NCI-H2107 treated with DMSO at 0.1 percent for 48 hours (cell line): Measurements from ENCODE around the gene CLSTN1.
"Not testable (repeated sequence)": the region's sequence is repeated elsewhere in the genome, so short reads cannot be mapped to it uniquely, and the experiment has no call there.

Source experiments
- DNase-seq: peaks from one replicate; lab custom pipeline; 2025; ENCODE audit not compliant: unreplicated experiment; lab: John Stamatoyannopoulos, UW

Gene CLSTN1

GRCh38 chr1:9766759-9767442 is 56.9 kb downstream of the CLSTN1 start:
- DNase-seq, result no peak

- no peak for DNase-seq
These were observed 59.2 kb downstream of the CLSTN1 start for GRCh38 chr1:9764550-9764949.

GRCh38 chr1:9763914-9764313 is 59.9 kb downstream of the CLSTN1 start:
- DNase-seq, result no peak

- DNase-seq, result not testable (repeated sequence)
These were observed 61.3 kb downstream of the CLSTN1 start for GRCh38 chr1:9762446-9762845.

- DNase-seq, result no peak
These were observed 61.9 kb downstream of the CLSTN1 start for GRCh38 chr1:9761855-9762254.

- no peak for DNase-seq
These were observed 62.9 kb downstream of the CLSTN1 start for GRCh38 chr1:9760824-9761223.

GRCh38 chr1:9759939-9760338 is 63.8 kb downstream of the CLSTN1 start:
- DNase-seq, result no peak

GRCh38 chr1:9758559-9759121 is 65.1 kb downstream of the CLSTN1 start:
- no peak for DNase-seq

- no peak for DNase-seq
These were observed 68.2 kb downstream of the CLSTN1 start for GRCh38 chr1:9755441-9755995.

GRCh38 chr1:9753121-9753531 is 70.6 kb downstream of the CLSTN1 start:
- no peak for DNase-seq

- no peak for DNase-seq
These were observed 71.8 kb downstream of the CLSTN1 start for GRCh38 chr1:9751971-9752370.

GRCh38 chr1:9749361-9749760 is 74.4 kb downstream of the CLSTN1 start:
- DNase-seq, result no peak

- DNase-seq, result not testable (repeated sequence)
These were observed 75.4 kb downstream of the CLSTN1 start for GRCh38 chr1:9748391-9748790.

GRCh38 chr1:9746651-9747050 is 77.1 kb downstream of the CLSTN1 start:
- DNase-seq, result no peak

- no peak for DNase-seq
These were observed 77.6 kb downstream of the CLSTN1 start for GRCh38 chr1:9746211-9746610.

GRCh38 chr1:9744106-9744799 is 79.5 kb downstream of the CLSTN1 start:
- DNase-seq, result no peak

- no peak for DNase-seq
These were observed 86.1 kb downstream of the CLSTN1 start for GRCh38 chr1:9737671-9738070.

GRCh38 chr1:9737057-9737456 is 86.7 kb downstream of the CLSTN1 start:
- no peak for DNase-seq

GRCh38 chr1:9736241-9736640 is 87.5 kb downstream of the CLSTN1 start:
- DNase-seq, result no peak

- no peak for DNase-seq
These were observed 88.0 kb downstream of the CLSTN1 start for GRCh38 chr1:9735800-9736199.

GRCh38 chr1:9733160-9733789 is 90.5 kb downstream of the CLSTN1 start:
- no peak for DNase-seq
